BJ (cell line): ENCODE data around the gene DLD. TPM values are rescaled to one million over a fixed set of nuclear protein-coding genes. Genes with fewer than 3 reads are reported as not detected.

ENCODE experiments used
- CTCF ChIA-PET: fragments of 350-600 bp; formaldehyde crosslinking; extraction: SDS; loops from one replicate; lab custom pipeline; 2021; ENCODE audit warnings: antibody characterized with exemption, inconsistent platforms; lab: Yijun Ruan, JAX
- POLR2A ChIA-PET: fragments of 300-600 bp; sonication (Branson Sonifier 250); formaldehyde crosslinking; extraction: SDS; loops from one replicate; lab custom pipeline; 2021; ENCODE audit warnings: antibody characterized with exemption; lab: Charles Lee
- DNase-seq: peaks from one replicate; pipeline ENCODE4 v3.0.0-alpha.2; 2011; ENCODE audit warnings: low read depth
- H3K27me3 ChIP-seq: 2 replicates; pipeline ENCODE4 v1.6.0; 2011; ENCODE audit warnings: low read length; ENCODE audit not compliant: control insufficient read depth, insufficient read depth
- H3K36me3 ChIP-seq: 2 replicates; pipeline ENCODE4 v1.5.1; 2011; ENCODE audit warnings: low read length; ENCODE audit not compliant: control insufficient read depth, insufficient read depth
- H3K4me3 ChIP-seq: 2 replicates; pipeline ENCODE4 v1.5.1; 2011; ENCODE audit warnings: low read depth, mild to moderate bottlenecking, control low read depth, low read length
- polyA plus RNA-seq: library from polyadenylated mRNA; depleted of rRNA; stranded (reverse); fragments of >200 nt; gene quantifications from 2 replicates; pipeline ENCODE4 v1.2.3, GENCODE V29; 2011
- TF ChIP-seq, protein P1 (sequence below): IDR thresholded peaks from 2 replicates; pipeline ENCODE4 v1.5.1; 2011; ENCODE audit warnings: low read depth, mild to moderate bottlenecking, control low read depth, inconsistent platforms, low read length, moderate library complexity; ENCODE audit not compliant: insufficient read depth

The DLD gene
- polyA plus RNA-seq, 1 experiment = 72.4 TPM

DNA sequence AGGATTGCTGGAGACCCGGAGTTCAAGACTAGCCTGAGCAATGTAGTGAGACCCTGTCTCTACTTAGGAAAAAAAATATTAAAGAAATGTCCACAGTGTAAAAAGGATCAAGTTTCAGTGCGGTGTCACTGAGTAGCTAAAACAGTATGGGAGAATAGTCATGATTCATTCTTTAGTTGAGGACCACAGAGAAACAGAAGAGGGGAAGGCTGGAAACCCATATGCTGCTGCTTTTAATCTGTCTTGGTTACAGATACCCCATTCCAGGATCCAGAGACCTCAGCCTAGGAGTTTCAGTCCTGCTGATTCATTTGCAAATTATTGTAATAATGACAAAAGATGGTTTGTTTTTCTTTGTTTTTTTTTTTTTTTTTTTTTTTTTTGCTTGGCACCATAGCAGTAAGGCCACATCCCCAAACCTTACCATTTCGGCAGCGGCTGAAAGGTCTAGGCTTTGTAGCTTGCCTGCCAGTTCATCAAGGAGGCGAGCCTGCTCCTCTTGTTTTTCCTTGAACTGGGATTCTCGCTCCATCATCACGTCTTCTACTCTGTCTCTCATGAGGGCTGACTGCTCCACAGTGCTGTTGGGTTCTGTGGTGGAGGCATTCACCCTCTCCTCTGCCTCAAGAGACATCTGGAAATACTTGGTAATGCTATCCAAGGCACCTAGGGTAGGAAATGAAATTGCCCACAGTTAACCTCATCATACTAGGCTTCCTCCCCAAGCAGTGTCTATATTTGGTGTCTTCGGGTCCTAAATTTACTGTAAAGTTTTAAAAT is 44.2 kb downstream of the DLD start:
- TF ChIP-seq, protein P1, sequence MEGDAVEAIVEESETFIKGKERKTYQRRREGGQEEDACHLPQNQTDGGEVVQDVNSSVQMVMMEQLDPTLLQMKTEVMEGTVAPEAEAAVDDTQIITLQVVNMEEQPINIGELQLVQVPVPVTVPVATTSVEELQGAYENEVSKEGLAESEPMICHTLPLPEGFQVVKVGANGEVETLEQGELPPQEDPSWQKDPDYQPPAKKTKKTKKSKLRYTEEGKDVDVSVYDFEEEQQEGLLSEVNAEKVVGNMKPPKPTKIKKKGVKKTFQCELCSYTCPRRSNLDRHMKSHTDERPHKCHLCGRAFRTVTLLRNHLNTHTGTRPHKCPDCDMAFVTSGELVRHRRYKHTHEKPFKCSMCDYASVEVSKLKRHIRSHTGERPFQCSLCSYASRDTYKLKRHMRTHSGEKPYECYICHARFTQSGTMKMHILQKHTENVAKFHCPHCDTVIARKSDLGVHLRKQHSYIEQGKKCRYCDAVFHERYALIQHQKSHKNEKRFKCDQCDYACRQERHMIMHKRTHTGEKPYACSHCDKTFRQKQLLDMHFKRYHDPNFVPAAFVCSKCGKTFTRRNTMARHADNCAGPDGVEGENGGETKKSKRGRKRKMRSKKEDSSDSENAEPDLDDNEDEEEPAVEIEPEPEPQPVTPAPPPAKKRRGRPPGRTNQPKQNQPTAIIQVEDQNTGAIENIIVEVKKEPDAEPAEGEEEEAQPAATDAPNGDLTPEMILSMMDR = no peak
- Histone ChIP-seq H3K4me3 (no peak overlapping the region), H3K27me3 (no peaks in the 10 kb centered on the region), H3K36me3 (peaks cover 7% of the 10 kb centered on the region; the same call in 1 of the 2 replicates)
- DNase-seq = no peak
- CTCF ChIA-PET = interaction anchor here (1.0 to 1.3 kb wide), 2 partner anchors 13 to 50 kb away, joined by 3 to 4 read pairs; no protein-coding TSS in a partner anchor
- POLR2A ChIA-PET = interaction anchor here (0.5 kb wide), 1 partner anchor 56 kb away, joined by 3 read pairs; no protein-coding TSS in a partner anchor

DNA sequence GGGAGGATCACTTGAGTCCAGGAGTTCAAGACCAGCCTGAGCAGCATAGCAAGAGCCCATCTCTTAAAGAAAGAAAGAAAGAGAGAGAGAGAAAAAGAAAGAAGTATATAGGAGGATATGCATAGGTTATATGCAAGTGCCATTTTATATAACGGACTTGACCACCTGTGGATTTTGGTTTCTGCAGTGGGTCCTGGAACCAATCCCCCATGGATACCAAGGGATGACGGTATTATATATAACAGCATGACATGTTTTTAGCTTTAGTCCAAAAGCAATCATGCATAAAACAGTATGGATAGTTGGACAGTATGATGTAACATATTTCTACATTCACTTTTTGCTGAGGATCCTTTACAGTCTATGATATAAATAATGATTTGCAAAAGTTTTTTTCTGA is 45.3 kb downstream of the DLD start:
- TF ChIP-seq, protein P1 = no peak
- POLR2A ChIA-PET = no interaction called here
- DNase-seq = no peak
- no peak overlapping the region for H3K4me3 ChIP-seq
- CTCF ChIA-PET = interaction anchor here (0.5 to 1.3 kb wide), 3 partner anchors 9 to 151 kb away, joined by 3 to 4 read pairs (median 3); no protein-coding TSS in a partner anchor
- H3K36me3 ChIP-seq = peaks cover 8% of the 10 kb centered on the region; the same call in 1 of the 2 replicates
- H3K27me3 ChIP-seq = no peaks in the 10 kb centered on the region

DNA sequence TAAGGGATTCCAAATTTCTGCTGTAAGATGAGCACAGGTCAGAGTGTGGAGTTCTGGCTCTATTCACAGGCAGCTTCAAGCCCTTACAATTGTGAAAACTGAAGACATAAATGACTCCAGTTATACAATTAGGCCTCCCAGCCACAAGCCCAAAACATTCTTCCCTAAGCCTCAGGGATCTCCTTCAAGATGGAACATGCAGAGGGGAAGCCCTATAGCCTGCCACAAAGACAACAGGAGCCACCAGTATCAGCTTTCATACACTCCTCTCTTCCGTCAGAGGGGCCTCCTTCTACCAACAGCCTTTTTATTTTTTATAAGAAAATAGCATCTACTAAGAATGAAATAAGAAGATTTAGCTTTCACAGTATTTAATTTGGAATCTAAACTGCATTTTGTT is 46.5 kb downstream of the DLD start:
- TF ChIP-seq, protein P1 = no peak
- Histone ChIP-seq H3K27me3 (no peaks in the 10 kb centered on the region), H3K36me3 (peaks cover 5% of the 10 kb centered on the region; the same call in 1 of the 2 replicates), H3K4me3 (no peak overlapping the region)
- no peak for DNase-seq
- CTCF ChIA-PET = no interaction called here
- POLR2A ChIA-PET = interaction anchor here (0.6 kb wide), 1 partner anchor 58 kb away, joined by 3 read pairs; no protein-coding TSS in a partner anchor

DNA sequence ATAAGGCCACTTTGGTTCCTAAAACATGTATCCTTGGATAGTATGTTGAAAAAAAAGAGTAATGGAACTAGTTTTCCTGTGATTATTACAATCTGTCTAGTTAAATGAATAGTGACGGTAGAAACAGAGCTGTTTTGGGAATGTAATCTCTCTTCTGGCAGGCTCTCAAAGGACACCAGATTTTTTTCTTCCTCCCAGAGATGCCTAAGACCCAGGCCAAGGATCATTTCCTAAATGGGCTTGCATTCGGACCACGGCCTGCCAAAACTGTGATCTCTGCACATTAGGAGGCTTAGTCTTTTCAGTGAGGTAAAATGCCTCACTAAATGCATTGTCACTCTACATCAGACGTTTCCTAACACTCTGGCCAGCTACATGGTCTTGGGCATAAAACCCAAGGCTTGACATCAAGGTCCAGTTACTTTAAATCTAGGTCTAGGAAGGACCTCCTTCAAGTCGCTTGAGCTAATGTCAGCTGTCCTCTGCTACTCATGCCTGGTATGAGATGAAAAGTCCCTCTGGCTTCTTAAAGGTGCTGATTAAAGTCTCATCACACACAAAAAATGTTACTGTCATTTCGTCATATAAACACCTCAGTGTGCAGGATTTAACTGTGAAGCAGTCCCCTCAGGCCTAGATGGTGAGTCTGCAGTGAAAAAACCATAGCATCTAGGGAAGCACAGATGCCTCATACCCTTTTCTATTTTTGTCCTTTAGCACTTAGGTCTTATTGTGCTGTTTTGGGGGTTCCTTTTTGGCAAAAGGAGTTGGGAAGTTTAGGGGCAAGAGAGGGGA is 47.7 kb downstream of the DLD start:
- POLR2A ChIA-PET = interaction anchor here (0.8 kb wide), 1 partner anchor 16 kb away, joined by 4 read pairs; no protein-coding TSS in a partner anchor
- DNase-seq = no peak
- CTCF ChIA-PET = no interaction called here
- no peaks in the 10 kb centered on the region for H3K27me3 ChIP-seq
- H3K4me3 ChIP-seq = no peak overlapping the region
- peaks cover 3% of the 10 kb centered on the region; the same call in 1 of the 2 replicates for H3K36me3 ChIP-seq
- TF ChIP-seq, protein P1 = no peak
